IMR-90 (cell line): ENCODE results near the gene ATP9B.

Experiments used
- BHLHE40 ChIP-seq: fragments of 150-350 bp; IDR thresholded peaks from 2 replicates; pipeline ENCODE4 v1.6.1; 2016; ENCODE audit warnings: mild to moderate bottlenecking, low read depth, low read length
- CTCF ChIP-seq: conservative IDR thresholded peaks from 2 replicates; pipeline ENCODE4 v1.5.1; 2012; ENCODE audit warnings: mild to moderate bottlenecking, low read depth, low read length, improper control_type of control experiment
- ELK1 ChIP-seq: fragments of 150-350 bp; IDR thresholded peaks from 2 replicates; pipeline ENCODE4 v1.6.1; 2016; ENCODE audit warnings: low read depth, mild to moderate bottlenecking, low read length, moderate library complexity, borderline replicate concordance
- MAZ ChIP-seq: IDR thresholded peaks from 2 replicates; pipeline ENCODE4 v1.6.1; 2012; ENCODE audit warnings: low read depth, mild to moderate bottlenecking, low read length, improper control_type of control experiment, moderate library complexity, borderline replicate concordance
- MXI1 ChIP-seq: IDR thresholded peaks from 2 replicates; pipeline ENCODE4 v1.6.1; 2012; ENCODE audit warnings: low read depth, mild to moderate bottlenecking, low read length, moderate library complexity, borderline replicate concordance
- POLR2A ChIP-seq: IDR thresholded peaks from 2 replicates; pipeline ENCODE4 v1.6.1; 2012; ENCODE audit warnings: mild to moderate bottlenecking, low read depth, low read length
- RFX5 ChIP-seq: IDR thresholded peaks from 2 replicates; pipeline ENCODE4 v1.8.0; 2012; ENCODE audit warnings: low read depth, mild to moderate bottlenecking, low read length, moderate library complexity
- SMC3 ChIP-seq: fragments of 150-350 bp; IDR thresholded peaks from 2 replicates; pipeline ENCODE4 v1.6.1; 2016; ENCODE audit warnings: low read depth, mild to moderate bottlenecking, antibody characterized with exemption, low read length, moderate library complexity
- USF2 ChIP-seq: fragments of 150-350 bp; IDR thresholded peaks from 2 replicates; pipeline ENCODE4 v1.6.1; 2017; ENCODE audit warnings: mild to moderate bottlenecking, antibody characterized with exemption, low read length, low read depth

DNA sequence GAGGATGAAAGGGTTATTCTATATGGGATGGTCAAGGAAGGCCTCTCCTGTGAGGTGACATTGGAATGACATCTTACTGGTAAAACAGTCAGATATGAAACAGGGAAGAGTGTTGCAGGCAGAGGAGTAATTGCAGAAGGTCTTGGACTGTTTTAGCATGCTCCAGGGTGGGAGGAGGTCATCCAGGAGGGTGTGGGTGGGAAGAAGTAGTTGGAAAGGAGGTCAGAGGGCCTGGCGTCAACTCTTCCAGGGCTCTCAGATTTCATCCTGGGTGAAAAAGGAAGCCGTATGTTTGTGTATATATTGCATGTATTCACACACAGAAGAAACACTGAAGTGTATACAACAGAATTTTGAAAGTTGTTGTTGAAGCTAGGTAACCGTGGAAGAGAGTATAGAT, 48.2 kb downstream of the ATP9B start:
- no peak for TF ChIP-seq CTCF
- TF ChIP-seq RFX5, result no peak
- TF ChIP-seq SMC3, result no peak
- no peak for TF ChIP-seq POLR2A
- no peak for TF ChIP-seq USF2
- no peak for TF ChIP-seq MXI1
- no peak for TF ChIP-seq BHLHE40
- no peak for TF ChIP-seq ELK1
- TF ChIP-seq MAZ, result no peak
